ENCODE measurements around the gene ITGA4.

Gene ITGA4

GRCh38 chr2:181540421-181540820, 83.2 kb downstream of the ITGA4 start:
- no peaks in the 10 kb centered on the region for H3K27me3 ChIP-seq (ENCODE audit: control insufficient read depth, insufficient read depth, low read length)
- no peak overlapping the region for H3K27ac ChIP-seq (ENCODE audit: low read depth, low read length)
- H3K9ac ChIP-seq (ENCODE audit: low read length), result no peak overlapping the region
- no peak overlapping the region for H3K4me3 ChIP-seq (ENCODE audit: low read length)
- H3K36me3 ChIP-seq (ENCODE audit: control insufficient read depth, insufficient read depth, low read length), result no peaks in the 10 kb centered on the region
- H3K4me1 ChIP-seq (ENCODE audit: control insufficient read depth, insufficient read depth, low read length), result no peaks in the 10 kb centered on the region

GRCh38 chr2:181542170-181542569, 85.0 kb downstream of the ITGA4 start:
- Histone ChIP-seq H3K4me3 (ENCODE audit: low read length) (no peak overlapping the region), H3K9ac (ENCODE audit: low read length) (no peak overlapping the region), H3K27ac (ENCODE audit: low read depth, low read length) (no peak overlapping the region), H3K27me3 (ENCODE audit: control insufficient read depth, insufficient read depth, low read length) (no peaks in the 10 kb centered on the region), H3K4me1 (ENCODE audit: control insufficient read depth, insufficient read depth, low read length) (no peaks in the 10 kb centered on the region), H3K36me3 (ENCODE audit: control insufficient read depth, insufficient read depth, low read length) (no peaks in the 10 kb centered on the region)

GRCh38 chr2:181546086-181546485, 88.9 kb downstream of the ITGA4 start:
- Histone ChIP-seq H3K4me3 (ENCODE audit: low read length) (no peak overlapping the region), H3K9ac (ENCODE audit: low read length) (no peak overlapping the region), H3K27ac (ENCODE audit: low read depth, low read length) (no peak overlapping the region), H3K4me1 (ENCODE audit: control insufficient read depth, insufficient read depth, low read length) (no peaks in the 10 kb centered on the region), H3K36me3 (ENCODE audit: control insufficient read depth, insufficient read depth, low read length) (no peaks in the 10 kb centered on the region), H3K27me3 (ENCODE audit: control insufficient read depth, insufficient read depth, low read length) (no peaks in the 10 kb centered on the region)

GRCh38 chr2:181552808-181553207, 95.6 kb downstream of the ITGA4 start:
- H3K36me3 ChIP-seq (ENCODE audit: control insufficient read depth, insufficient read depth, low read length), result no peaks in the 10 kb centered on the region
- no peak overlapping the region for H3K4me3 ChIP-seq (ENCODE audit: low read length)
- no peaks in the 10 kb centered on the region for H3K27me3 ChIP-seq (ENCODE audit: control insufficient read depth, insufficient read depth, low read length)
- no peaks in the 10 kb centered on the region for H3K4me1 ChIP-seq (ENCODE audit: control insufficient read depth, insufficient read depth, low read length)
- no peak overlapping the region for H3K9ac ChIP-seq (ENCODE audit: low read length)
- H3K27ac ChIP-seq (ENCODE audit: low read depth, low read length), result no peak overlapping the region

- Histone ChIP-seq H3K9ac (ENCODE audit: low read length) (no peak overlapping the region), H3K4me1 (ENCODE audit: control insufficient read depth, insufficient read depth, low read length) (no peaks in the 10 kb centered on the region), H3K4me3 (ENCODE audit: low read length) (no peak overlapping the region), H3K36me3 (ENCODE audit: control insufficient read depth, insufficient read depth, low read length) (no peaks in the 10 kb centered on the region), H3K27me3 (ENCODE audit: control insufficient read depth, insufficient read depth, low read length) (no peaks in the 10 kb centered on the region), H3K27ac (ENCODE audit: low read depth, low read length) (no peak overlapping the region)
These were observed 96.1 kb downstream of the ITGA4 start for GRCh38 chr2:181553244-181553643.

GRCh38 chr2:181554061-181554830, 97.1 kb downstream of the ITGA4 start:
- H3K36me3 ChIP-seq (ENCODE audit: control insufficient read depth, insufficient read depth, low read length), result no peaks in the 10 kb centered on the region
- H3K27ac ChIP-seq (ENCODE audit: low read depth, low read length), result no peak overlapping the region
- H3K4me1 ChIP-seq (ENCODE audit: control insufficient read depth, insufficient read depth, low read length), result no peaks in the 10 kb centered on the region
- H3K27me3 ChIP-seq (ENCODE audit: control insufficient read depth, insufficient read depth, low read length), result no peaks in the 10 kb centered on the region
- no peak overlapping the region for H3K4me3 ChIP-seq (ENCODE audit: low read length)
- no peak overlapping the region for H3K9ac ChIP-seq (ENCODE audit: low read length)

- Histone ChIP-seq H3K27me3 (ENCODE audit: control insufficient read depth, insufficient read depth, low read length) (no peaks in the 10 kb centered on the region), H3K4me1 (ENCODE audit: control insufficient read depth, insufficient read depth, low read length) (no peaks in the 10 kb centered on the region), H3K9ac (ENCODE audit: low read length) (no peak overlapping the region), H3K4me3 (ENCODE audit: low read length) (no peak overlapping the region), H3K36me3 (ENCODE audit: control insufficient read depth, insufficient read depth, low read length) (no peaks in the 10 kb centered on the region), H3K27ac (ENCODE audit: low read depth, low read length) (no peak overlapping the region)
These were observed 101.2 kb downstream of the ITGA4 start for GRCh38 chr2:181558371-181558770.

GRCh38 chr2:181563101-181563692, 106.0 kb downstream of the ITGA4 start:
- H3K4me1 ChIP-seq (ENCODE audit: control insufficient read depth, insufficient read depth, low read length), result no peaks in the 10 kb centered on the region
- no peak overlapping the region for H3K27ac ChIP-seq (ENCODE audit: low read depth, low read length)
- H3K4me3 ChIP-seq (ENCODE audit: low read length), result no peak overlapping the region
- H3K27me3 ChIP-seq (ENCODE audit: control insufficient read depth, insufficient read depth, low read length), result no peaks in the 10 kb centered on the region
- no peaks in the 10 kb centered on the region for H3K36me3 ChIP-seq (ENCODE audit: control insufficient read depth, insufficient read depth, low read length)
- no peak overlapping the region for H3K9ac ChIP-seq (ENCODE audit: low read length)

GRCh38 chr2:181566334-181567032, 109.3 kb downstream of the ITGA4 start:
- Histone ChIP-seq H3K27me3 (ENCODE audit: control insufficient read depth, insufficient read depth, low read length) (no peaks in the 10 kb centered on the region), H3K4me3 (ENCODE audit: low read length) (no peak overlapping the region), H3K27ac (ENCODE audit: low read depth, low read length) (no peak overlapping the region), H3K36me3 (ENCODE audit: control insufficient read depth, insufficient read depth, low read length) (no peaks in the 10 kb centered on the region), H3K4me1 (ENCODE audit: control insufficient read depth, insufficient read depth, low read length) (no peaks in the 10 kb centered on the region), H3K9ac (ENCODE audit: low read length) (no peak overlapping the region)

- Histone ChIP-seq H3K27ac (ENCODE audit: low read depth, low read length) (no peak overlapping the region), H3K4me3 (ENCODE audit: low read length) (no peak overlapping the region), H3K27me3 (ENCODE audit: control insufficient read depth, insufficient read depth, low read length) (no peaks in the 10 kb centered on the region), H3K9ac (ENCODE audit: low read length) (no peak overlapping the region), H3K36me3 (ENCODE audit: control insufficient read depth, insufficient read depth, low read length) (no peaks in the 10 kb centered on the region), H3K4me1 (ENCODE audit: control insufficient read depth, insufficient read depth, low read length) (no peaks in the 10 kb centered on the region)
These were observed 112.9 kb downstream of the ITGA4 start for GRCh38 chr2:181570059-181570458.

- Histone ChIP-seq H3K27me3 (ENCODE audit: control insufficient read depth, insufficient read depth, low read length) (no peaks in the 10 kb centered on the region), H3K27ac (ENCODE audit: low read depth, low read length) (no peak overlapping the region), H3K4me1 (ENCODE audit: control insufficient read depth, insufficient read depth, low read length) (no peaks in the 10 kb centered on the region), H3K9ac (ENCODE audit: low read length) (no peak overlapping the region), H3K4me3 (ENCODE audit: low read length) (no peak overlapping the region), H3K36me3 (ENCODE audit: control insufficient read depth, insufficient read depth, low read length) (no peaks in the 10 kb centered on the region)
These were observed 113.9 kb downstream of the ITGA4 start for GRCh38 chr2:181570833-181571661.

GRCh38 chr2:181573140-181573736, 116.1 kb downstream of the ITGA4 start:
- H3K36me3 ChIP-seq (ENCODE audit: control insufficient read depth, insufficient read depth, low read length), result no peaks in the 10 kb centered on the region
- H3K4me3 ChIP-seq (ENCODE audit: low read length), result no peak overlapping the region
- no peaks in the 10 kb centered on the region for H3K27me3 ChIP-seq (ENCODE audit: control insufficient read depth, insufficient read depth, low read length)
- no peak overlapping the region for H3K27ac ChIP-seq (ENCODE audit: low read depth, low read length)
- H3K9ac ChIP-seq (ENCODE audit: low read length), result no peak overlapping the region
- H3K4me1 ChIP-seq (ENCODE audit: control insufficient read depth, insufficient read depth, low read length), result no peaks in the 10 kb centered on the region
